ENCODE measurements around the gene LIN28B.

LIN28B gene

DNA sequence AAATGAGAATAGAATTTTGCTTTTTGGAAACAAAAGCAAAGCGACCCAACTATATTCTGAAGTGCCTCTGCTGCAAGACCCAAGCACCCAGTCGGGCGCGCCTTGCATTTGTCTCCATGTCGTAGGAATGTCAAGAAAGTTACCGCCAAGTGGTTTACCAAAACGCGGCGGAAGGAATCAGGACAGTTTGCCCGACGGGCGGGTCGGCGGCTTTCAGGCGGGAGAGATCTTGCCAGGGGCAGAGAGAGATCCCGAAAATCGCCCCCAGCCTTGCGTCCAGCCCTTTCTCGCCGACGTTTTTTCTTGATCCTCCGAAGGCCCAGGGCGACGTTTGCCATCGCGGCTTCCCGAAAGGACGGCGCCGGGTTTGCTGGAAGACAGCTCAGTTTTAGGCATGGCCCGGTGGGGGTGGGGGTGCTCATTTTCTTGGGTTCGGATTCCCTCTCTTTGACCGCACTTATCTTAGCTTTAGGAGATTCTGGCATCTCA lies 4.0 kb upstream of the LIN28B start (continued):
- peak; percentile 6; the same call in 1 of the 2 replicates for TF ChIP-seq BCL11B (tag by site-specific recombination; IDR thresholded peaks at IDR 0.05; ENCODE audit: low read depth)
- no peak for TF ChIP-seq ZNF549 (tag by site-specific recombination; IDR thresholded peaks at IDR 0.05)
- TF ChIP-seq SP3 (tag by site-specific recombination; IDR thresholded peaks at IDR 0.05) = no peak
- no peak for TF ChIP-seq ZNF596 (tag by site-specific recombination; IDR thresholded peaks at IDR 0.05)
- no peak for TF ChIP-seq ZNF350 (tag by site-specific recombination; IDR thresholded peaks at IDR 0.05)
- 0 out of 2 replicates have a peak, but pooled peaks have one; percentile 60 for TF ChIP-seq ZNF777 (tag by site-specific recombination; IDR thresholded peaks at IDR 0.05; ENCODE audit: borderline replicate concordance)
- TF ChIP-seq ZNF624 (tag by site-specific recombination; IDR thresholded peaks at IDR 0.05) = no peak
- no peak for TF ChIP-seq ZNF19 (tag by site-specific recombination; IDR thresholded peaks at IDR 0.05; ENCODE audit: low read depth)
- TF ChIP-seq, protein P1, sequence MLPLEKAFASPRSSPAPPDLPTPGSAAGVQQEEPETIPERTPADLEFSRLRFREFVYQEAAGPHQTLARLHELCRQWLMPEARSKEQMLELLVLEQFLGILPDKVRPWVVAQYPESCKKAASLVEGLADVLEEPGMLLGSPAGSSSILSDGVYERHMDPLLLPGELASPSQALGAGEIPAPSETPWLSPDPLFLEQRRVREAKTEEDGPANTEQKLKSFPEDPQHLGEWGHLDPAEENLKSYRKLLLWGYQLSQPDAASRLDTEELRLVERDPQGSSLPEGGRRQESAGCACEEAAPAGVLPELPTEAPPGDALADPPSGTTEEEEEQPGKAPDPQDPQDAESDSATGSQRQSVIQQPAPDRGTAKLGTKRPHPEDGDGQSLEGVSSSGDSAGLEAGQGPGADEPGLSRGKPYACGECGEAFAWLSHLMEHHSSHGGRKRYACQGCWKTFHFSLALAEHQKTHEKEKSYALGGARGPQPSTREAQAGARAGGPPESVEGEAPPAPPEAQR (tag by site-specific recombination; IDR thresholded peaks at IDR 0.05) = no peak
- TF ChIP-seq ZNF629 (tag by site-specific recombination; IDR thresholded peaks at IDR 0.05) = 0 out of 2 replicates have a peak, but pooled peaks have one; percentile 45
- TF ChIP-seq, protein P2, sequence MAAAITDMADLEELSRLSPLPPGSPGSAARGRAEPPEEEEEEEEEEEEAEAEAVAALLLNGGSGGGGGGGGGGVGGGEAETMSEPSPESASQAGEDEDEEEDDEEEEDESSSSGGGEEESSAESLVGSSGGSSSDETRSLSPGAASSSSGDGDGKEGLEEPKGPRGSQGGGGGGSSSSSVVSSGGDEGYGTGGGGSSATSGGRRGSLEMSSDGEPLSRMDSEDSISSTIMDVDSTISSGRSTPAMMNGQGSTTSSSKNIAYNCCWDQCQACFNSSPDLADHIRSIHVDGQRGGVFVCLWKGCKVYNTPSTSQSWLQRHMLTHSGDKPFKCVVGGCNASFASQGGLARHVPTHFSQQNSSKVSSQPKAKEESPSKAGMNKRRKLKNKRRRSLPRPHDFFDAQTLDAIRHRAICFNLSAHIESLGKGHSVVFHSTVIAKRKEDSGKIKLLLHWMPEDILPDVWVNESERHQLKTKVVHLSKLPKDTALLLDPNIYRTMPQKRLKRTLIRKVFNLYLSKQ (tag by site-specific recombination; IDR thresholded peaks at IDR 0.05; ENCODE audit: borderline replicate concordance) = no peak
- TF ChIP-seq ZNF221 (tag by site-specific recombination; IDR thresholded peaks at IDR 0.05; ENCODE audit: borderline replicate concordance) = no peak
- no peak for TF ChIP-seq ZNF239 (tag by site-specific recombination; IDR thresholded peaks at IDR 0.05)
- TF ChIP-seq, protein P3, sequence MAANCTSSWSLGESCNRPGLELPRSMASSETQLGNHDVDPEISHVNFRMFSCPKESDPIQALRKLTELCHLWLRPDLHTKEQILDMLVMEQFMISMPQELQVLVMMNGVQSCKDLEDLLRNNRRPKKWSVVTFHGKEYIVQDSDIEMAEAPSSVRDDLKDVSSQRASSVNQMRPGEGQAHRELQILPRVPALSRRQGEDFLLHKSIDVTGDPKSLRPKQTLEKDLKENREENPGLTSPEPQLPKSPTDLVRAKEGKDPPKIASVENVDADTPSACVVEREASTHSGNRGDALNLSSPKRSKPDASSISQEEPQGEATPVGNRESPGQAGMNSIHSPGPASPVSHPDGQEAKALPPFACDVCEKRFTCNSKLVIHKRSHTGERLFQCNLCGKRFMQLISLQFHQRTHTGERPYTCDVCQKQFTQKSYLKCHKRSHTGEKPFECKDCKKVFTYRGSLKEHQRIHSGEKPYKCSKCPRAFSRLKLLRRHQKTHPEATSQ (tag by site-specific recombination; IDR thresholded peaks at IDR 0.05) = no peak
- TF ChIP-seq GLI4 (tag by site-specific recombination; IDR thresholded peaks at IDR 0.05) = no peak
- TF ChIP-seq ZNF768 (tag by site-specific recombination; IDR thresholded peaks at IDR 0.05) = no peak
- peak; percentile 25; the same call in 1 of the 2 replicates for TF ChIP-seq WT1 (tag by site-specific recombination; IDR thresholded peaks at IDR 0.05)
- no peak for TF ChIP-seq SCRT2 (tag by site-specific recombination; IDR thresholded peaks at IDR 0.05)
- no peak for TF ChIP-seq ZNF621 (tag by site-specific recombination; IDR thresholded peaks at IDR 0.05)
- TF ChIP-seq, protein P4, sequence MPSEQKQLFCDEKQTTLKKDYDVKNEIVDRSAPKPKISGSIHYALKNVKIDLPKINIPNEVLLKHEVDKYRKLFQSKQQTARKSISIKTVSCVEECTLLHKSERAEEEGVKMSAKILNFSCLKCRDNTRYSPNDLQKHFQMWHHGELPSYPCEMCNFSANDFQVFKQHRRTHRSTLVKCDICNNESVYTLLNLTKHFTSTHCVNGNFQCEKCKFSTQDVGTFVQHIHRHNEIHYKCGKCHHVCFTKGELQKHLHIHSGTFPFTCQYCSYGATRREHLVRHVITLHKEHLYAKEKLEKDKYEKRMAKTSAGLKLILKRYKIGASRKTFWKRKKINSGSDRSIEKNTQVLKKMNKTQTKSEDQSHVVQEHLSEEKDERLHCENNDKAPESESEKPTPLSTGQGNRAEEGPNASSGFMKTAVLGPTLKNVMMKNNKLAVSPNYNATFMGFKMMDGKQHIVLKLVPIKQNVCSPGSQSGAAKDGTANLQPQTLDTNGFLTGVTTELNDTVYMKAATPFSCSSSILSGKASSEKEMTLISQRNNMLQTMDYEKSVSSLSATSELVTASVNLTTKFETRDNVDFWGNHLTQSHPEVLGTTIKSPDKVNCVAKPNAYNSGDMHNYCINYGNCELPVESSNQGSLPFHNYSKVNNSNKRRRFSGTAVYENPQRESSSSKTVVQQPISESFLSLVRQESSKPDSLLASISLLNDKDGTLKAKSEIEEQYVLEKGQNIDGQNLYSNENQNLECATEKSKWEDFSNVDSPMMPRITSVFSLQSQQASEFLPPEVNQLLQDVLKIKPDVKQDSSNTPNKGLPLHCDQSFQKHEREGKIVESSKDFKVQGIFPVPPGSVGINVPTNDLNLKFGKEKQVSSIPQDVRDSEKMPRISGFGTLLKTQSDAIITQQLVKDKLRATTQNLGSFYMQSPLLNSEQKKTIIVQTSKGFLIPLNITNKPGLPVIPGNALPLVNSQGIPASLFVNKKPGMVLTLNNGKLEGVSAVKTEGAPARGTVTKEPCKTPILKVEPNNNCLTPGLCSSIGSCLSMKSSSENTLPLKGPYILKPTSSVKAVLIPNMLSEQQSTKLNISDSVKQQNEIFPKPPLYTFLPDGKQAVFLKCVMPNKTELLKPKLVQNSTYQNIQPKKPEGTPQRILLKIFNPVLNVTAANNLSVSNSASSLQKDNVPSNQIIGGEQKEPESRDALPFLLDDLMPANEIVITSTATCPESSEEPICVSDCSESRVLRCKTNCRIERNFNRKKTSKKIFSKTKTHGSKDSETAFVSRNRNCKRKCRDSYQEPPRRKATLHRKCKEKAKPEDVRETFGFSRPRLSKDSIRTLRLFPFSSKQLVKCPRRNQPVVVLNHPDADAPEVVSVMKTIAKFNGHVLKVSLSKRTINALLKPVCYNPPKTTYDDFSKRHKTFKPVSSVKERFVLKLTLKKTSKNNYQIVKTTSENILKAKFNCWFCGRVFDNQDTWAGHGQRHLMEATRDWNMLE (tag by site-specific recombination; conservative IDR thresholded peaks at IDR 0.05; ENCODE audit: low read depth) = no peak
- no peak for TF ChIP-seq MEIS1 (CRISPR knock-in tag; IDR thresholded peaks at IDR 0.05; ENCODE audit: borderline replicate concordance)
- TF ChIP-seq YY1 (tag by site-specific recombination; IDR thresholded peaks at IDR 0.05) = no peak
- no peak for TF ChIP-seq YY2 (tag by site-specific recombination; IDR thresholded peaks at IDR 0.05)
- TF ChIP-seq IKZF3 (tag by site-specific recombination; IDR thresholded peaks at IDR 0.05) = no peak
- no peak for TF ChIP-seq ZNF175 (tag by site-specific recombination; IDR thresholded peaks at IDR 0.05)
- TF ChIP-seq KLF9 (tag by site-specific recombination; IDR thresholded peaks at IDR 0.05; ENCODE audit: low read depth) = no peak
- no peak for TF ChIP-seq ZNF776 (tag by site-specific recombination; IDR thresholded peaks at IDR 0.05; ENCODE audit: borderline replicate concordance)

Data from HEK293 (cell line).